Measurements from ENCODE around the gene CARD19. TPM values are rescaled to one million over a fixed set of nuclear protein-coding genes. Genes with fewer than 3 reads are reported as not detected.

The CARD19 gene
- total RNA-seq, 4 donors from 2014 or later = 16.2 to 37.8 (median 29.0) TPM

GRCh38 chr9:93159601-93160471, 63.8 kb downstream of the CARD19 start:
- Histone ChIP-seq H3K27ac (no peak overlapping the region), H3K9me3 (no peaks in the 10 kb centered on the region), H3K36me3 (no peaks in the 10 kb centered on the region), H3K27me3 (no peaks in the 10 kb centered on the region), H3K4me3 (no peak overlapping the region), H3K4me1 (peaks cover 0 to 15% (median 5%) of the 10 kb centered on the region in 3 donors)
- 9 to 34% methylated on average over 10 to 16 of the region's 19 CpGs for WGBS, 2 donors
- DNase-seq = no peak
- intact Hi-C loops (cut with DNase I) = loop anchor here (5.0 kb wide), 2 partner anchors 48 to 142 kb away; no protein-coding TSS in a partner anchor
- TF ChIP-seq POLR2A (IDR thresholded peaks at IDR 0.05) (no peak), CTCF (IDR thresholded peaks at IDR 0.05) (peak; percentile 81 to 97 (median 95))

GRCh38 chr9:93161786-93162562, 66.0 kb downstream of the CARD19 start:
- Histone ChIP-seq H3K27me3 (no peaks in the 10 kb centered on the region), H3K4me1 (peaks cover 0 to 15% (median 5%) of the 10 kb centered on the region in 3 donors), H3K36me3 (no peaks in the 10 kb centered on the region), H3K9me3 (no peaks in the 10 kb centered on the region), H3K4me3 (no peak overlapping the region), H3K27ac (no peak overlapping the region)
- TF ChIP-seq CTCF (IDR thresholded peaks at IDR 0.05) = no peak
- intact Hi-C loops (cut with DNase I) = loop anchor here (5.0 kb wide), 2 partner anchors 50 to 140 kb away; no protein-coding TSS in a partner anchor
- no peak for DNase-seq
- 59 to 62% methylated on average over 10 to 11 of the region's 11 CpGs for WGBS, 2 donors

Other genes with a start within 250 kb of the CARD19 start
- gene ZNF484, start 218.2 kb upstream of the CARD19 start, total RNA-seq = 1 to 10 TPM; 2.4 to 8.8 (median 5.0) TPM
- 1 to 10 TPM; 2.4 to 6.5 (median 4.9) TPM for gene FGD3, start 148.7 kb upstream of the CARD19 start, total RNA-seq
- gene SUSD3, start 37.5 kb upstream of the CARD19 start, total RNA-seq = 1 to 10 TPM in 3 of 4 donors, under 1 TPM in 1; 0.22 to 5.8 (median 2.7) TPM
- gene NINJ1, start 38.0 kb downstream of the CARD19 start, total RNA-seq = 10 to 100 TPM; 12.6 to 61.3 (median 31.4) TPM
- gene WNK2, start 87.9 kb downstream of the CARD19 start, total RNA-seq = 1 to 10 TPM in 3 of 4 donors, under 1 TPM in 1; 0.40 to 8.8 (median 5.2) TPM